GM12878 (cell line): ENCODE results near the gene CLPSL1. TPM values are rescaled to one million over a fixed set of nuclear protein-coding genes. Genes with fewer than 3 reads are reported as not detected.

Experiments used
- BACH1 ChIP-seq: fragments of 450-650 bp; IDR thresholded peaks from 2 replicates; pipeline ENCODE4 v1.6.1; 2017; ENCODE audit warnings: mild to moderate bottlenecking, borderline replicate concordance
- CEBPB ChIP-seq, 2 experiments: fragments of 150-350 bp in 1 of 2; IDR thresholded peaks; 2 replicates each; pipeline ENCODE4 v1.6.1; 2012 to 2014; ENCODE audit warnings: low read depth in 2 of 2, low read length in 2 of 2, borderline replicate concordance in 1 of 2, inconsistent platforms in 1 of 2
- CHD1 ChIP-seq: IDR thresholded peaks from 2 replicates; pipeline ENCODE4 v1.6.1; 2012; ENCODE audit warnings: low read depth, low read length, improper control_type of control experiment
- EP300 ChIP-seq, 2 experiments: fragments of 150-350 bp in 1 of 2; IDR thresholded peaks; 2 replicates each; pipeline ENCODE4 v1.6.1; 2011 to 2012; ENCODE audit warnings: low read depth in 2 of 2, low read length in 2 of 2, borderline replicate concordance in 1 of 2, improper control_type of control experiment in 1 of 2, inconsistent platforms in 1 of 2; ENCODE audit not compliant: control insufficient read depth in 1 of 2
- HCFC1 ChIP-seq: fragments of 150-350 bp; IDR thresholded peaks from 2 replicates; pipeline ENCODE4 v1.6.1; 2014; ENCODE audit warnings: low read length
- KDM1A ChIP-seq: fragments of 200-600 bp; sonication (generic); IDR thresholded peaks from 2 replicates; pipeline ENCODE4 v1.6.1; 2016; ENCODE audit warnings: borderline replicate concordance
- KLF5 ChIP-seq: fragments of 450-650 bp; IDR thresholded peaks from 2 replicates; pipeline ENCODE4 v1.6.1; 2014; ENCODE audit warnings: mild to moderate bottlenecking; ENCODE audit not compliant: partially characterized antibody
- LARP7 ChIP-seq: fragments of 450-650 bp; IDR thresholded peaks from 2 replicates; pipeline ENCODE4 v1.6.1; 2017; ENCODE audit warnings: mild to moderate bottlenecking
- MEF2A ChIP-seq: IDR thresholded peaks from 2 replicates; pipeline ENCODE4 v1.6.1; 2011; ENCODE audit warnings: low read depth, mild to moderate bottlenecking, low read length, moderate library complexity; ENCODE audit not compliant: insufficient read depth
- MEF2B ChIP-seq: fragments of 450-650 bp; IDR thresholded peaks from 2 replicates; pipeline ENCODE4 v1.6.1; 2018; ENCODE audit warnings: mild to moderate bottlenecking, moderate library complexity; ENCODE audit not compliant: partially characterized antibody, poor library complexity, severe bottlenecking
- NR2C2 ChIP-seq: IDR thresholded peaks from 2 replicates; pipeline ENCODE4 v1.6.1; 2011; ENCODE audit warnings: borderline replicate concordance, low read depth; ENCODE audit not compliant: control insufficient read depth, insufficient read length
- NR2F1 ChIP-seq: fragments of 450-650 bp; conservative IDR thresholded peaks from 2 replicates; pipeline ENCODE4 v1.6.1; 2017; ENCODE audit warnings: mild to moderate bottlenecking
- POLR2A ChIP-seq: IDR thresholded peaks from 2 replicates; pipeline ENCODE4 v1.6.1; 2011; ENCODE audit warnings: low read depth, mild to moderate bottlenecking, low read length
- POLR2AphosphoS2 ChIP-seq: IDR thresholded peaks from 2 replicates; pipeline ENCODE4 v1.6.1; 2011; ENCODE audit warnings: low read depth, mild to moderate bottlenecking, low read length, improper control_type of control experiment, moderate library complexity
- RAD51 ChIP-seq: fragments of 450-650 bp; IDR thresholded peaks from 2 replicates; pipeline ENCODE4 v1.6.1; 2016; ENCODE audit warnings: moderate library complexity, mild to moderate bottlenecking, inconsistent platforms
- SMC3 ChIP-seq: IDR thresholded peaks from 2 replicates; pipeline ENCODE4 v1.6.1; 2011; ENCODE audit warnings: low read length, improper control_type of control experiment, borderline replicate concordance
- SP1 ChIP-seq: IDR thresholded peaks from one replicate; pipeline ENCODE4 v1.6.1; 2011; ENCODE audit warnings: low read depth, low read length
- SUZ12 ChIP-seq: fragments of 200-600 bp; sonication (generic); IDR thresholded peaks from one replicate; pipeline ENCODE4 v1.6.1; 2018; ENCODE audit warnings: antibody characterized with exemption, mild to moderate bottlenecking; ENCODE audit not compliant: unreplicated experiment
- polyA plus RNA-seq, 11 experiments: library from polyadenylated mRNA; depleted of rRNA in 4 of 11; unstranded in 6 of 11; stranded (reverse) in 5 of 11; fragments of >200 nt; fragmentation: Nextera tagmentation in 4 of 11; fragmentation: Illumina TruSeq in 1 of 11; extraction: Ambion mirVana in 4 of 11; extraction: Trizol in 1 of 11; gene quantifications; 1 replicate in 1 of 11; 2 replicates in 10 of 11; pipeline versions ENCODE4 v1.2.1 to v1.2.3, GENCODE V29; 2011 to 2016; ENCODE audit warnings: inconsistent platforms in 2 of 11, missing spikeins in 2 of 11, low read depth in 1 of 11
- total RNA-seq, 4 experiments: library from RNA; depleted of rRNA in 3 of 4; stranded (reverse); fragments of >200 nt in 3 of 4; fragmentation: Illumina TruSeq in 1 of 4; extraction: Trizol in 1 of 4; gene quantifications; 2 replicates each; pipeline versions ENCODE4 v1.2.1 to v1.2.3, GENCODE V29; 2013 to 2021
- TF ChIP-seq, protein P1 (sequence below): fragments of 450-650 bp; IDR thresholded peaks from 2 replicates; pipeline ENCODE4 v1.6.1; 2016; ENCODE audit warnings: mild to moderate bottlenecking
- TF ChIP-seq, protein P2 (sequence below): IDR thresholded peaks from 2 replicates; pipeline ENCODE4 v1.6.1; 2012; ENCODE audit warnings: low read depth, low read length, improper control_type of control experiment
- TF ChIP-seq, protein P3 (sequence below): IDR thresholded peaks from 2 replicates; pipeline ENCODE4 v1.6.1; 2012; ENCODE audit warnings: low read depth, low read length, improper control_type of control experiment
- TF ChIP-seq, protein P4 (sequence below): fragments of 450-650 bp; IDR thresholded peaks from 2 replicates; pipeline ENCODE4 v1.6.1; 2018; ENCODE audit warnings: mild to moderate bottlenecking, low read depth, moderate library complexity; ENCODE audit not compliant: partially characterized antibody

CLPSL1 gene
- total and polyA plus RNA-seq, 10 of the 15 experiments (the other 5 are each of a cell fraction or from before 2014, with no cell fraction given) = not detected

DNA sequence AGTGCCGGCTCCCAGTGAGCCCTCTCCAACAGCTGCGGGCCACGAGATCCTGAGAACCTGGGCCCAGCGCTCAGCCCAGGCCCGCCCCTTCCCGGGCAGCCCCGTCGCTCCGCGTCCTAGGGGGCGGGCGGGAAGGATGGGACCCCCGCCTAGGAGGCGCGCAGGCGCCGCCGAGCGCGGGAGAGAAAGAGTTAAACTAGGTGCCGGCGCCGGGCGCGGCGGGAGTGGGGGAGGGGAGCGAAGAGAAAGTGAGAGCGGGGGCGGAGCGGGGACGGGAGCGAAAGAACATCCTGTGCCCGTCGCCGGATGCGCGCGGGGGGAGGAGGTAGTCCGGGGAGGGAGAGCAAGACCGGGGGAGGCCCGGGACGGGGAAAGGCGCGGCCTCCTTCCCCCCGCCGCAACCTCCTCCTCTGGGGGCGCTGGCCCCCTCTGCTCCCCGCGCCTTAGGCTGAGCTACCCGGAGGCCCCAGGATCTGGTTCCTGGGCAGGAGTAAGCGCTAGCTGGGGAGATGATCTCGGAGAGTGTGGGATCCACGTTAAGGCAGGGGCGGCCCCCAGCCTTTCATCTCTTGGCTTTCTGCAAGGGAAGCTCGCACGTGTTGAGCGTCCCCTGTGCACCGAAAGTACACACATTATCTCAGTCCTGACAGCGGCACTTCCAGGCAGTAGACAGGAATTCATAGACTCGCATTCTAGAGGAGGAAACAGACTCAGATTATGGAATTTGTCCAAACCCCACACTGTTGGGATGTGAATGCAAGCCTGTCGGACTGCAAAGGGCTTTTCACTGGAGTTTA, 48.9 kb upstream of the CLPSL1 start (continued):
- TF ChIP-seq HCFC1 (peak; percentile 5; the same call in 1 of the 2 replicates), NR2F1 (peak; percentile 80; the same call in 1 of the 2 replicates), SMC3 (no peak), NR2C2 (no peak), EP300 (IDR thresholded peaks at IDR 0.05; ENCODE audit: borderline replicate concordance in 1 of 2, control insufficient read depth in 1 of 2, low read depth in 2 of 2, low read length in 2 of 2) (peak; percentile 33 to 68; a peak in 1 of 4 replicates), BACH1 (peak; percentile 74), KDM1A (no peak), MEF2A (peak; percentile 61; the same call in 1 of the 2 replicates), CHD1 (no peak), MEF2B (peak; percentile 30), LARP7 (peak; percentile 53; the same call in 1 of the 2 replicates), POLR2A (peak; percentile 70), POLR2AphosphoS2 (no peak), KLF5 (no peak), RAD51 (no peak), CEBPB (IDR thresholded peaks at IDR 0.05; ENCODE audit: borderline replicate concordance in 1 of 2, low read depth in 2 of 2, low read length in 2 of 2) (no peak), SP1 (peak; percentile 83), SUZ12 (no peak)
- TF ChIP-seq, protein P1, sequence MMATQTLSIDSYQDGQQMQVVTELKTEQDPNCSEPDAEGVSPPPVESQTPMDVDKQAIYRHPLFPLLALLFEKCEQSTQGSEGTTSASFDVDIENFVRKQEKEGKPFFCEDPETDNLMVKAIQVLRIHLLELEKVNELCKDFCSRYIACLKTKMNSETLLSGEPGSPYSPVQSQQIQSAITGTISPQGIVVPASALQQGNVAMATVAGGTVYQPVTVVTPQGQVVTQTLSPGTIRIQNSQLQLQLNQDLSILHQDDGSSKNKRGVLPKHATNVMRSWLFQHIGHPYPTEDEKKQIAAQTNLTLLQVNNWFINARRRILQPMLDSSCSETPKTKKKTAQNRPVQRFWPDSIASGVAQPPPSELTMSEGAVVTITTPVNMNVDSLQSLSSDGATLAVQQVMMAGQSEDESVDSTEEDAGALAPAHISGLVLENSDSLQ = no peak; the same call in 1 of the 2 replicates
- TF ChIP-seq, protein P2, sequence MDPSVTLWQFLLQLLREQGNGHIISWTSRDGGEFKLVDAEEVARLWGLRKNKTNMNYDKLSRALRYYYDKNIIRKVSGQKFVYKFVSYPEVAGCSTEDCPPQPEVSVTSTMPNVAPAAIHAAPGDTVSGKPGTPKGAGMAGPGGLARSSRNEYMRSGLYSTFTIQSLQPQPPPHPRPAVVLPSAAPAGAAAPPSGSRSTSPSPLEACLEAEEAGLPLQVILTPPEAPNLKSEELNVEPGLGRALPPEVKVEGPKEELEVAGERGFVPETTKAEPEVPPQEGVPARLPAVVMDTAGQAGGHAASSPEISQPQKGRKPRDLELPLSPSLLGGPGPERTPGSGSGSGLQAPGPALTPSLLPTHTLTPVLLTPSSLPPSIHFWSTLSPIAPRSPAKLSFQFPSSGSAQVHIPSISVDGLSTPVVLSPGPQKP = no peak
- TF ChIP-seq, protein P3, sequence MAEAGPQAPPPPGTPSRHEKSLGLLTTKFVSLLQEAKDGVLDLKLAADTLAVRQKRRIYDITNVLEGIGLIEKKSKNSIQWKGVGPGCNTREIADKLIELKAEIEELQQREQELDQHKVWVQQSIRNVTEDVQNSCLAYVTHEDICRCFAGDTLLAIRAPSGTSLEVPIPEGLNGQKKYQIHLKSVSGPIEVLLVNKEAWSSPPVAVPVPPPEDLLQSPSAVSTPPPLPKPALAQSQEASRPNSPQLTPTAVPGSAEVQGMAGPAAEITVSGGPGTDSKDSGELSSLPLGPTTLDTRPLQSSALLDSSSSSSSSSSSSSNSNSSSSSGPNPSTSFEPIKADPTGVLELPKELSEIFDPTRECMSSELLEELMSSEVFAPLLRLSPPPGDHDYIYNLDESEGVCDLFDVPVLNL = no peak
- TF ChIP-seq, protein P4, sequence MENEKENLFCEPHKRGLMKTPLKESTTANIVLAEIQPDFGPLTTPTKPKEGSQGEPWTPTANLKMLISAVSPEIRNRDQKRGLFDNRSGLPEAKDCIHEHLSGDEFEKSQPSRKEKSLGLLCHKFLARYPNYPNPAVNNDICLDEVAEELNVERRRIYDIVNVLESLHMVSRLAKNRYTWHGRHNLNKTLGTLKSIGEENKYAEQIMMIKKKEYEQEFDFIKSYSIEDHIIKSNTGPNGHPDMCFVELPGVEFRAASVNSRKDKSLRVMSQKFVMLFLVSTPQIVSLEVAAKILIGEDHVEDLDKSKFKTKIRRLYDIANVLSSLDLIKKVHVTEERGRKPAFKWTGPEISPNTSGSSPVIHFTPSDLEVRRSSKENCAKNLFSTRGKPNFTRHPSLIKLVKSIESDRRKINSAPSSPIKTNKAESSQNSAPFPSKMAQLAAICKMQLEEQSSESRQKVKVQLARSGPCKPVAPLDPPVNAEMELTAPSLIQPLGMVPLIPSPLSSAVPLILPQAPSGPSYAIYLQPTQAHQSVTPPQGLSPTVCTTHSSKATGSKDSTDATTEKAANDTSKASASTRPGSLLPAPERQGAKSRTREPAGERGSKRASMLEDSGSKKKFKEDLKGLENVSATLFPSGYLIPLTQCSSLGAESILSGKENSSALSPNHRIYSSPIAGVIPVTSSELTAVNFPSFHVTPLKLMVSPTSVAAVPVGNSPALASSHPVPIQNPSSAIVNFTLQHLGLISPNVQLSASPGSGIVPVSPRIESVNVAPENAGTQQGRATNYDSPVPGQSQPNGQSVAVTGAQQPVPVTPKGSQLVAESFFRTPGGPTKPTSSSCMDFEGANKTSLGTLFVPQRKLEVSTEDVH = no peak
